ENCODE measurements around the gene ATP8A2.

The ATP8A2 gene

GRCh38 chr13:25929816-25930215, 558.0 kb downstream of the ATP8A2 start:
- Histone ChIP-seq H2BK12ac (ENCODE audit: low read length in 2 of 2) (no peak overlapping the region), H3K9me3 (ENCODE audit: control insufficient read depth, low read length) (no peaks in the 10 kb centered on the region), H3K27ac (ENCODE audit: low read length, poor library complexity, severe bottlenecking) (no peak overlapping the region), H2BK5ac (ENCODE audit: low read depth, low read length, poor library complexity, severe bottlenecking) (no peak overlapping the region), H2AFZ (ENCODE audit: low read depth, low read length) (no peak overlapping the region), H2AK5ac (ENCODE audit: low read length, severe bottlenecking) (peak overlapping the region; percentile 89), H2BK120ac (ENCODE audit: low read depth, low read length) (no peak overlapping the region), H3K18ac (ENCODE audit: low read depth in 1 of 2, low read length in 2 of 2) (peak overlapping the region in 1 of 2 experiments; percentile 59), H2BK15ac (ENCODE audit: low read depth, poor library complexity, severe bottlenecking) (no peak overlapping the region), H3K14ac (ENCODE audit: low read length in 2 of 2) (no peak overlapping the region), H3K4ac (ENCODE audit: low read depth in 1 of 2, low read length in 2 of 2) (no peak overlapping the region), H3K27me3 (ENCODE audit: control insufficient read depth in 1 of 2, insufficient read depth in 1 of 2, low read length in 2 of 2) (peaks cover 0 to 33% of the 10 kb centered on the region in 2 experiments), H4K91ac (ENCODE audit: low read length) (no peak overlapping the region), H3K9ac (ENCODE audit: low read length) (no peak overlapping the region), H4K8ac (ENCODE audit: low read length) (no peak overlapping the region), H3K4me3 (ENCODE audit: insufficient read depth in 1 of 2, low read depth in 1 of 2, low read length in 2 of 2) (no peak overlapping the region), H3K36me3 (ENCODE audit: control insufficient read depth in 1 of 2, insufficient read depth in 2 of 2, low read depth in 1 of 2, low read length in 2 of 2) (no peaks in the 10 kb centered on the region), H3K23ac (ENCODE audit: low read length in 2 of 2) (no peak overlapping the region), H3K4me1 (ENCODE audit: control insufficient read depth, insufficient read depth, low read depth, low read length) (peaks cover 10% of the 10 kb centered on the region), H3K79me1 (replicated peaks; ENCODE audit: low read length, poor library complexity, severe bottlenecking) (no peaks in the 10 kb centered on the region), H3K4me2 (ENCODE audit: low read length, poor library complexity, severe bottlenecking) (no peak overlapping the region)
- DNase-seq = no peak
- 84% methylated on average over 7 of the region's 7 CpGs for WGBS

GRCh38 chr13:25930653-25931052, 558.9 kb downstream of the ATP8A2 start:
- H2BK120ac ChIP-seq (ENCODE audit: low read depth, low read length) = no peak overlapping the region
- no peak overlapping the region for H3K27ac ChIP-seq (ENCODE audit: low read length, poor library complexity, severe bottlenecking)
- no peak overlapping the region for H3K23ac ChIP-seq (ENCODE audit: low read length in 2 of 2)
- no peak overlapping the region for H3K4me3 ChIP-seq (ENCODE audit: insufficient read depth in 1 of 2, low read depth in 1 of 2, low read length in 2 of 2)
- DNase-seq = no peak
- H3K18ac ChIP-seq (ENCODE audit: low read depth in 1 of 2, low read length in 2 of 2) = peak overlapping the region in 1 of 2 experiments; percentile 15
- H3K9me3 ChIP-seq (ENCODE audit: control insufficient read depth, low read length) = no peaks in the 10 kb centered on the region
- H3K4me2 ChIP-seq (ENCODE audit: low read length, poor library complexity, severe bottlenecking) = no peak overlapping the region
- 77% methylated on average over 6 of the region's 6 CpGs for WGBS
- H3K27me3 ChIP-seq (ENCODE audit: control insufficient read depth in 1 of 2, insufficient read depth in 1 of 2, low read length in 2 of 2) = peaks cover 0 to 33% of the 10 kb centered on the region in 2 experiments
- H3K4ac ChIP-seq (ENCODE audit: low read depth in 1 of 2, low read length in 2 of 2) = no peak overlapping the region
- no peaks in the 10 kb centered on the region for H3K36me3 ChIP-seq (ENCODE audit: control insufficient read depth in 1 of 2, insufficient read depth in 2 of 2, low read depth in 1 of 2, low read length in 2 of 2)
- H4K91ac ChIP-seq (ENCODE audit: low read length) = no peak overlapping the region
- no peak overlapping the region for H2BK5ac ChIP-seq (ENCODE audit: low read depth, low read length, poor library complexity, severe bottlenecking)
- H3K14ac ChIP-seq (ENCODE audit: low read length in 2 of 2) = no peak overlapping the region
- H2AFZ ChIP-seq (ENCODE audit: low read depth, low read length) = no peak overlapping the region
- H2BK15ac ChIP-seq (ENCODE audit: low read depth, poor library complexity, severe bottlenecking) = no peak overlapping the region
- H3K4me1 ChIP-seq (ENCODE audit: control insufficient read depth, insufficient read depth, low read depth, low read length) = peaks cover 10% of the 10 kb centered on the region
- H2AK5ac ChIP-seq (ENCODE audit: low read length, severe bottlenecking) = peak overlapping the region; percentile 80
- H3K79me1 ChIP-seq (replicated peaks; ENCODE audit: low read length, poor library complexity, severe bottlenecking) = no peaks in the 10 kb centered on the region
- H4K8ac ChIP-seq (ENCODE audit: low read length) = no peak overlapping the region
- H3K9ac ChIP-seq (ENCODE audit: low read length) = no peak overlapping the region
- H2BK12ac ChIP-seq (ENCODE audit: low read length in 2 of 2) = no peak overlapping the region

GRCh38 chr13:25932365-25932764, 560.6 kb downstream of the ATP8A2 start:
- Histone ChIP-seq H3K27me3 (ENCODE audit: control insufficient read depth in 1 of 2, insufficient read depth in 1 of 2, low read length in 2 of 2) (peaks cover 0 to 27% of the 10 kb centered on the region in 2 experiments), H4K8ac (ENCODE audit: low read length) (no peak overlapping the region), H3K23ac (ENCODE audit: low read length in 2 of 2) (no peak overlapping the region), H2BK120ac (ENCODE audit: low read depth, low read length) (no peak overlapping the region), H3K4me3 (ENCODE audit: insufficient read depth in 1 of 2, low read depth in 1 of 2, low read length in 2 of 2) (no peak overlapping the region), H4K91ac (ENCODE audit: low read length) (no peak overlapping the region), H3K18ac (ENCODE audit: low read depth in 1 of 2, low read length in 2 of 2) (no peak overlapping the region), H3K4ac (ENCODE audit: low read depth in 1 of 2, low read length in 2 of 2) (no peak overlapping the region), H3K36me3 (ENCODE audit: control insufficient read depth in 1 of 2, insufficient read depth in 2 of 2, low read depth in 1 of 2, low read length in 2 of 2) (no peaks in the 10 kb centered on the region), H2AK5ac (ENCODE audit: low read length, severe bottlenecking) (no peak overlapping the region), H2BK12ac (ENCODE audit: low read length in 2 of 2) (no peak overlapping the region), H2AFZ (ENCODE audit: low read depth, low read length) (no peak overlapping the region), H3K14ac (ENCODE audit: low read length in 2 of 2) (no peak overlapping the region), H3K9me3 (ENCODE audit: control insufficient read depth, low read length) (no peaks in the 10 kb centered on the region), H3K27ac (ENCODE audit: low read length, poor library complexity, severe bottlenecking) (no peak overlapping the region), H2BK15ac (ENCODE audit: low read depth, poor library complexity, severe bottlenecking) (no peak overlapping the region), H2BK5ac (ENCODE audit: low read depth, low read length, poor library complexity, severe bottlenecking) (no peak overlapping the region), H3K4me2 (ENCODE audit: low read length, poor library complexity, severe bottlenecking) (no peak overlapping the region), H3K79me1 (replicated peaks; ENCODE audit: low read length, poor library complexity, severe bottlenecking) (no peaks in the 10 kb centered on the region), H3K4me1 (ENCODE audit: control insufficient read depth, insufficient read depth, low read depth, low read length) (peaks cover 8% of the 10 kb centered on the region), H3K9ac (ENCODE audit: low read length) (no peak overlapping the region)
- WGBS = 86% methylated on average over 1 of the region's 1 CpG
- DNase-seq = no peak

GRCh38 chr13:25933520-25933919, 561.7 kb downstream of the ATP8A2 start:
- H3K14ac ChIP-seq (ENCODE audit: low read length in 2 of 2) = peak overlapping the region in 1 of 2 experiments; percentile 37
- peaks cover 8% of the 10 kb centered on the region for H3K4me1 ChIP-seq (ENCODE audit: control insufficient read depth, insufficient read depth, low read depth, low read length)
- no peaks in the 10 kb centered on the region for H3K36me3 ChIP-seq (ENCODE audit: control insufficient read depth in 1 of 2, insufficient read depth in 2 of 2, low read depth in 1 of 2, low read length in 2 of 2)
- H3K18ac ChIP-seq (ENCODE audit: low read depth in 1 of 2, low read length in 2 of 2) = no peak overlapping the region
- no peak overlapping the region for H3K27ac ChIP-seq (ENCODE audit: low read length, poor library complexity, severe bottlenecking)
- no peak overlapping the region for H2BK5ac ChIP-seq (ENCODE audit: low read depth, low read length, poor library complexity, severe bottlenecking)
- H2AK5ac ChIP-seq (ENCODE audit: low read length, severe bottlenecking) = no peak overlapping the region
- no peak overlapping the region for H2AFZ ChIP-seq (ENCODE audit: low read depth, low read length)
- H2BK120ac ChIP-seq (ENCODE audit: low read depth, low read length) = no peak overlapping the region
- 86% methylated on average over 4 of the region's 4 CpGs for WGBS
- no peak overlapping the region for H2BK15ac ChIP-seq (ENCODE audit: low read depth, poor library complexity, severe bottlenecking)
- no peak overlapping the region for H4K8ac ChIP-seq (ENCODE audit: low read length)
- no peak overlapping the region for H3K23ac ChIP-seq (ENCODE audit: low read length in 2 of 2)
- H3K9me3 ChIP-seq (ENCODE audit: control insufficient read depth, low read length) = no peaks in the 10 kb centered on the region
- H3K27me3 ChIP-seq (ENCODE audit: control insufficient read depth in 1 of 2, insufficient read depth in 1 of 2, low read length in 2 of 2) = peaks cover 0 to 17% of the 10 kb centered on the region in 2 experiments
- H3K4me3 ChIP-seq (ENCODE audit: insufficient read depth in 1 of 2, low read depth in 1 of 2, low read length in 2 of 2) = no peak overlapping the region
- H3K79me1 ChIP-seq (replicated peaks; ENCODE audit: low read length, poor library complexity, severe bottlenecking) = no peaks in the 10 kb centered on the region
- no peak overlapping the region for H2BK12ac ChIP-seq (ENCODE audit: low read length in 2 of 2)
- no peak overlapping the region for H3K4ac ChIP-seq (ENCODE audit: low read depth in 1 of 2, low read length in 2 of 2)
- no peak overlapping the region for H3K4me2 ChIP-seq (ENCODE audit: low read length, poor library complexity, severe bottlenecking)
- no peak overlapping the region for H4K91ac ChIP-seq (ENCODE audit: low read length)
- no peak for DNase-seq
- no peak overlapping the region for H3K9ac ChIP-seq (ENCODE audit: low read length)
